Measurements from ENCODE around the gene GATA2. TPM values are rescaled to one million over a fixed set of nuclear protein-coding genes. Genes with fewer than 3 reads are reported as not detected.

GATA2 gene
- polyA plus RNA-seq, 3 donors, result 0.07 to 0.36 TPM; not detected in 1

- peaks cover 3 to 7% of the 10 kb centered on the region in 2 donors for H3K9me3 ChIP-seq (replicated peaks in 1 of 2; ENCODE audit: control insufficient read depth in 1 of 2, insufficient read depth in 1 of 2, low read length in 2 of 2)
- H3K4me1 Mint-ChIP-seq, result peaks cover 2% of the 10 kb centered on the region
- no peak overlapping the region for H3K4me3 Mint-ChIP-seq
- no CpG with 5 or more reads among the region's 1 CpG for WGBS (ENCODE audit: insufficient coverage)
- H3K9me3 Mint-ChIP-seq, result peaks cover 8 to 13% (median 11%) of the 10 kb centered on the region in 7 donors
- H3K36me3 ChIP-seq (replicated peaks in 1 of 2; ENCODE audit: control insufficient read depth in 1 of 2, insufficient read depth in 2 of 2, low read length in 2 of 2), result no peaks in the 10 kb centered on the region
- no peaks in the 10 kb centered on the region for H3K4me1 ChIP-seq (ENCODE audit: control insufficient read depth in 1 of 2, insufficient read depth in 2 of 2, low read length in 2 of 2)
- no peaks in the 10 kb centered on the region for H4K20me1 ChIP-seq (ENCODE audit: insufficient read depth, low read length)
- H3K27ac ChIP-seq (ENCODE audit: low read depth in 1 of 2, low read length in 2 of 2), result no peak overlapping the region
- intact Hi-C loops (cut with micrococcal nuclease), result no loop called here
- DNase-seq, result no peak
- H3K4me3 ChIP-seq (replicated peaks in 1 of 3; ENCODE audit: low read depth in 2 of 3, low read length in 3 of 3), result no peak overlapping the region
- peaks cover under 1 to 3% (median 3%) of the 10 kb centered on the region in 3 donors for H3K27me3 Mint-ChIP-seq (ENCODE audit: low read depth in 3 of 3)
- H3K9ac ChIP-seq (ENCODE audit: insufficient read depth, low read length, poor library complexity, severe bottlenecking), result no peak overlapping the region
- TF ChIP-seq CTCF (IDR thresholded peaks at IDR 0.05), result no peak
- no peaks in the 10 kb centered on the region for H3K79me2 ChIP-seq (ENCODE audit: insufficient read depth, low read length)
- no peaks in the 10 kb centered on the region for H3K36me3 Mint-ChIP-seq
- no peak overlapping the region for H3K27ac Mint-ChIP-seq
- no peak overlapping the region for H3K4me2 ChIP-seq (replicated peaks; ENCODE audit: extremely low read depth, low read length, poor library complexity, severe bottlenecking)
- no peaks in the 10 kb centered on the region for H3K27me3 ChIP-seq (ENCODE audit: control insufficient read depth in 2 of 2, insufficient read depth in 2 of 2, low read length in 2 of 2)
- no peak overlapping the region for H2AFZ ChIP-seq (ENCODE audit: insufficient read depth, low read depth, low read length, poor library complexity, severe bottlenecking)
Observed at GRCh38 chr3:128515967-128516366, 23.0 kb upstream of the GATA2 start.

- H3K4me1 Mint-ChIP-seq, result peaks cover 3% of the 10 kb centered on the region
- TF ChIP-seq CTCF (IDR thresholded peaks at IDR 0.05), result no peak
- Histone ChIP-seq H3K9ac (ENCODE audit: insufficient read depth, low read length, poor library complexity, severe bottlenecking) (no peak overlapping the region), H3K4me1 (ENCODE audit: control insufficient read depth in 1 of 2, insufficient read depth in 2 of 2, low read length in 2 of 2) (no peaks in the 10 kb centered on the region), H3K27ac (ENCODE audit: low read depth in 1 of 2, low read length in 2 of 2) (no peak overlapping the region), H3K36me3 (replicated peaks in 1 of 2; ENCODE audit: control insufficient read depth in 1 of 2, insufficient read depth in 2 of 2, low read length in 2 of 2) (no peaks in the 10 kb centered on the region), H3K79me2 (ENCODE audit: insufficient read depth, low read length) (no peaks in the 10 kb centered on the region), H4K20me1 (ENCODE audit: insufficient read depth, low read length) (no peaks in the 10 kb centered on the region), H2AFZ (ENCODE audit: insufficient read depth, low read depth, low read length, poor library complexity, severe bottlenecking) (no peak overlapping the region), H3K4me2 (replicated peaks; ENCODE audit: extremely low read depth, low read length, poor library complexity, severe bottlenecking) (no peak overlapping the region), H3K27me3 (ENCODE audit: control insufficient read depth in 2 of 2, insufficient read depth in 2 of 2, low read length in 2 of 2) (no peaks in the 10 kb centered on the region), H3K9me3 (replicated peaks in 1 of 2; ENCODE audit: control insufficient read depth in 1 of 2, insufficient read depth in 1 of 2, low read length in 2 of 2) (peaks cover 0 to 1% of the 10 kb centered on the region in 2 donors), H3K4me3 (replicated peaks in 1 of 3; ENCODE audit: low read depth in 2 of 3, low read length in 3 of 3) (no peak overlapping the region)
- peaks cover 3 to 7% (median 3%) of the 10 kb centered on the region in 3 donors for H3K27me3 Mint-ChIP-seq (ENCODE audit: low read depth in 3 of 3)
- intact Hi-C loops (cut with micrococcal nuclease), result no loop called here
- no CpG with 5 or more reads among the region's 5 CpGs for WGBS (ENCODE audit: insufficient coverage)
- no peak overlapping the region for H3K4me3 Mint-ChIP-seq
- no peak overlapping the region for H3K27ac Mint-ChIP-seq
- H3K36me3 Mint-ChIP-seq, result no peaks in the 10 kb centered on the region
- no peak for DNase-seq
- H3K9me3 Mint-ChIP-seq, result peaks cover 3 to 10% (median 7%) of the 10 kb centered on the region in 7 donors
Observed at GRCh38 chr3:128508852-128509251, 15.9 kb upstream of the GATA2 start.

All from CD14-positive monocyte (primary cell).